ENCODE data around the gene DLG2. TPM values are rescaled to one million over a fixed set of nuclear protein-coding genes. Genes with fewer than 3 reads are reported as not detected.

Gene DLG2
- total and polyA plus RNA-seq, 2 of the 8 experiments (the other 6 are each of a cell fraction or from before 2014, with no cell fraction given), result 1.7 to 14.3 TPM

GRCh38 chr11:85658180-85658579 lies 31.0 kb upstream of the DLG2 start (continued):
- TF ChIP-seq USF2 (IDR thresholded peaks at IDR 0.05; ENCODE audit: low read length), result no peak
